RWPE2 (cell line): Measurements from ENCODE around the gene PACSIN2.
"Not testable (repeated sequence)": the region's sequence is repeated elsewhere in the genome, so short reads cannot be mapped to it uniquely, and the experiment has no call there.

Experiments
- ATAC-seq: fragments of 200-7000 bp; cut with Tn5 transposase; 3 replicates; pipeline ENCODE4 v1.9.1; 2021; ENCODE audit warnings: low read depth
- DNase-seq: peaks from one replicate; pipeline ENCODE4 v3.0.0-alpha.2; 2020; ENCODE audit warnings: low spot score
- H3K27ac ChIP-seq: fragments of 450-650 bp; 2 replicates; pipeline ENCODE4 v1.5.1; 2017; ENCODE audit warnings: mild to moderate bottlenecking; ENCODE audit not compliant: poor library complexity, severe bottlenecking
- H3K27me3 ChIP-seq: fragments of 250-450 bp; sonication (Bioruptor Pico); 2 replicates; pipeline ENCODE4 v1.5.1; 2021; ENCODE audit warnings: mild to moderate bottlenecking, moderate library complexity; ENCODE audit not compliant: insufficient read depth, poor library complexity, severe bottlenecking
- H3K36me3 ChIP-seq: fragments of 250-450 bp; sonication (Bioruptor Pico); 2 replicates; pipeline ENCODE4 v1.5.1; 2020; ENCODE audit warnings: low read depth, mild to moderate bottlenecking, moderate library complexity
- H3K4me1 ChIP-seq: fragments of 250-450 bp; sonication (Bioruptor Pico); 2 replicates; pipeline ENCODE4 v1.5.1; 2021; ENCODE audit warnings: mild to moderate bottlenecking, moderate library complexity; ENCODE audit not compliant: insufficient read depth, poor library complexity, severe bottlenecking
- H3K4me3 ChIP-seq: fragments of 250-450 bp; sonication (Bioruptor Pico); 2 replicates; pipeline ENCODE4 v1.5.1; 2021; ENCODE audit warnings: mild to moderate bottlenecking, moderate library complexity; ENCODE audit not compliant: severe bottlenecking
- H3K9me3 ChIP-seq: fragments of 250-450 bp; sonication (Bioruptor Pico); 2 replicates; pipeline ENCODE4 v1.5.1; 2021; ENCODE audit warnings: mild to moderate bottlenecking, moderate library complexity; ENCODE audit not compliant: severe bottlenecking
- TF ChIP-seq, protein P1 (sequence below): fragments of 450-650 bp; IDR thresholded peaks from one replicate; pipeline ENCODE4 v1.5.1; 2017; ENCODE audit warnings: mild to moderate bottlenecking, moderate library complexity; ENCODE audit not compliant: poor library complexity, severe bottlenecking

Gene PACSIN2

DNA sequence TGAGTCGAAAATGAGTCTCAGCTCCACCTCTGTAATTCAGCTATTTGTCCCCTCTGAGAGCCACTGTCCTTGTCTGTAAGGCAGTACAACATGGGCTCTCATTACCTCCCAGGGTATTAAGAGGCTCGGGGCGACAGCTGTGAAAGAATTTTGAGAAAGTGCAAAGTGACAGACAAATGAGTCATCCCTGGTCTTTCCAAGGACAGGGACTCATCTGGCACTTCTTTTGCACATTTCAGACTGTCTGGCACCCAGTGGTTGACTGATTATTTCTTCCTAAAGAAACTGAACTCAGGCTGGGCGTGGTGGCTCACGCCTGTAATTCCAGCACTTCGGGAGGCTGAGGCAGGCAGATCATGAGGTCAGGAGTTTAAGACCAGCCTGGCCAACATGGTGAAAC lies 95.8 kb downstream of the PACSIN2 start:
- Histone ChIP-seq H3K27ac (peak overlapping the region; percentile 70), H3K4me1 (peaks cover 41% of the 10 kb centered on the region), H3K9me3 (no peaks in the 10 kb centered on the region), H3K36me3 (no peaks in the 10 kb centered on the region), H3K4me3 (no peak overlapping the region), H3K27me3 (no peaks in the 10 kb centered on the region)
- ATAC-seq (no peak; the same call in 2 of the 3 replicates), DNase-seq (no peak)
- TF ChIP-seq, protein P1, sequence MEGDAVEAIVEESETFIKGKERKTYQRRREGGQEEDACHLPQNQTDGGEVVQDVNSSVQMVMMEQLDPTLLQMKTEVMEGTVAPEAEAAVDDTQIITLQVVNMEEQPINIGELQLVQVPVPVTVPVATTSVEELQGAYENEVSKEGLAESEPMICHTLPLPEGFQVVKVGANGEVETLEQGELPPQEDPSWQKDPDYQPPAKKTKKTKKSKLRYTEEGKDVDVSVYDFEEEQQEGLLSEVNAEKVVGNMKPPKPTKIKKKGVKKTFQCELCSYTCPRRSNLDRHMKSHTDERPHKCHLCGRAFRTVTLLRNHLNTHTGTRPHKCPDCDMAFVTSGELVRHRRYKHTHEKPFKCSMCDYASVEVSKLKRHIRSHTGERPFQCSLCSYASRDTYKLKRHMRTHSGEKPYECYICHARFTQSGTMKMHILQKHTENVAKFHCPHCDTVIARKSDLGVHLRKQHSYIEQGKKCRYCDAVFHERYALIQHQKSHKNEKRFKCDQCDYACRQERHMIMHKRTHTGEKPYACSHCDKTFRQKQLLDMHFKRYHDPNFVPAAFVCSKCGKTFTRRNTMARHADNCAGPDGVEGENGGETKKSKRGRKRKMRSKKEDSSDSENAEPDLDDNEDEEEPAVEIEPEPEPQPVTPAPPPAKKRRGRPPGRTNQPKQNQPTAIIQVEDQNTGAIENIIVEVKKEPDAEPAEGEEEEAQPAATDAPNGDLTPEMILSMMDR: no peak

DNA sequence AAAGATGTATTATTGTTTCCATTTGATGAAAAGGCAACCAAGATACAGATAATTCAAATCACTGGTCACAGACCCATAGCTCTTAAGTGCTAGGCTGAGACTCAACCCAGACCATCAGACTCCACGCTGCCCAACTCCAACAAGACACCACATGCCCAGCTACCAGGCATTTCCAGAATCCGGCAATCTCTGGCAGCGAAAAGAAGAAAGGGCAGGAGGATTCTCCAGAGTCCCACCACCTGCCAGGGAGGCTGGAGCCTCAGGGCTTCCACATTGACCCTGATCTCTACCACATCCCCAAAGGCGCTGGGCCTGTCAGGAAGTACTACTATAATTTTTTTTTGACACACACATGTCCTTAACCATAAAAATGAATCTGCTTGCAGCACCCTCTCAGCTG lies 96.4 kb downstream of the PACSIN2 start:
- TF ChIP-seq, protein P1: no peak
- H3K4me1 ChIP-seq: peaks cover 41% of the 10 kb centered on the region
- ATAC-seq (peak; percentile 60), DNase-seq (no peak)
- H3K4me3 ChIP-seq: no peak overlapping the region
- H3K36me3 ChIP-seq: no peaks in the 10 kb centered on the region
- H3K27me3 ChIP-seq: no peaks in the 10 kb centered on the region
- no peaks in the 10 kb centered on the region for H3K9me3 ChIP-seq
- peak overlapping the region; percentile 70 for H3K27ac ChIP-seq

DNA sequence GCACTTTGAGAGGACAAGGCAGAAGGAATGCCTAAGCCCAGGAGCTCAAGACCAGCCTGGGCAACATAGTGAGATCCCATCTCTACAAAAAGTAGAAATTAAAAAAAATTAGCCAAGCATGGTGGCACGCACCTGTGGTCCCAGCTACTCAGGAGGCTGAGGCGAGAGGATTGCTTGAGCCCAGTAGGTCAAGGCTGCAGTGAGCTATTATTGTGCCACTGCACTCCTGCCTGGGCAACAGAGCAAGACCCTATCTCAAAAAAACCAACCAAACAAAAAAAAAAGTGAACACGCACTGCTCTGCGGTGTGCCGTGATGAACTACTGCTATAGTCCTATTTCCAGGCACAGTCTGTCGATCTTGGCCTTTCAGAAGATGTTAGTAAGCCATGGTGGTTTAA lies 97.6 kb downstream of the PACSIN2 start:
- H3K27me3 ChIP-seq, H3K4me3 ChIP-seq, H3K9me3 ChIP-seq, ATAC-seq, H3K27ac ChIP-seq, DNase-seq, H3K36me3 ChIP-seq: not testable (repeated sequence)
- H3K4me1 ChIP-seq: peaks cover 40% of the 10 kb centered on the region

DNA sequence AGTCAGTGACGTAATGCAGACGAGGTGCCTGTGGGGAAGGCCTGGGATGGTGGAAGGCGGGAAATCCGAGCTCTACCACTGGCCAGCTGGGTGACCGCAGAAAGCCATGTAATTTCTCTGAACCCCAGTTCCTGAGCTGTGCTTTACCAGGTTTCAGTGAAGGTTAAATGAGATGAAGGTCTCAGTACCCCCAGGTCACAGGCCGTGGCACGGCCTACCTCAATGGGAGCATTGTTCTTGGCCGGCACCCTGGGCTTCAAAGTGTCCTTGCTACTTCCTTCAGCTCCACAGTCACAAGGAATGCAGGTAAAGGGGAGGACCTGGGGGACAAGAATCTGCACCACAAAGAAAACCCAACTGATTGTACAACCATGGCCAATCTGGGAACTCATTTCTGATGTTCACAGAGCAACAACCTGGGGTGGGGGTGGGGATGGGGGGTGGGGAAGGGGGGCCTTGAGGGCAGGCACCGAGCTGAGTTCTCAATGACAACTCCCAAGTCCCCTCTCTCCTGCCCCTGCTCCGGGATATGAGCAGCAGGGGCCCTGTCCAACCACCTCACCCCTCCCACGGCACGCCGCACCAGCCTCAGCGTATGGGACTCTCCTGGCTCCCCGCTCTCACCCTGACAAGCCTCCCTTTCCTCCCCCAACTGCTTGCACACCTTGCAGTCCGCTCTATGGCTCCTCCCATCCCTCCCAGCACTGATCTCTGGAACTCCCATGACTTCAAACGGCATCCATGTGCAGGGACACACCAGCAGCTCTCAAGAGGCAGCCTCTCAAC lies 98.8 kb downstream of the PACSIN2 start:
- DNase-seq (no peak), ATAC-seq (no peak)
- Histone ChIP-seq H3K27me3 (no peaks in the 10 kb centered on the region), H3K27ac (no peak overlapping the region), H3K4me1 (peaks cover 34% of the 10 kb centered on the region), H3K4me3 (no peak overlapping the region), H3K36me3 (peaks cover 8% of the 10 kb centered on the region), H3K9me3 (no peaks in the 10 kb centered on the region)
- TF ChIP-seq, protein P1: no peak

DNA sequence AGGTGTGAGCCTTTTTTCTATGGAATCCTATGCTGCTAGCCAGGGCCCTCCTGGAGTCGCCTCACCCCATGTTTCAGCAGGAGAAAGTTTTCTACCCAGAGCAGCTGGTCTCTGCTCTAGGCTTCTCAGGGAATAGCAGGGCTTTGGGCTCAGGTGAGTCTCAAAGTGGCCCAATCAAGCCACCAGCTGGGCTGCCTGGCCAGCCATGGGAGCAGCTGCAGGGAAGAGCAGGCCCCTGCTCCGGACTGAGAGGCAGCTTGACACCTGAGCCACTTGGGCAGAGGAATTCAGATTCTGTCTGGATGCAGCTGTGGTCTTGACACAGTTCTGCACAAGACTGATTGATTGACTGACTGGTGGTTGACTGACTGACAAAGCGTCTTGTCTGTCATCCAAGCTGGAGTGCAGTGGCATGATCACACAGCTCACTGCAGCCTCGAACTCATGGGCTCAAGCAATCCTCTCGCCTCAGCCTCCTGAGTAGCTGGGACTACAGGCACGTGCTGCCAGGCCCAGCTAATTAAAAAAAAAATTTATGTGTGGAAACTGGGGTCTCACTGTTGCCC lies 100.4 kb downstream of the PACSIN2 start:
- Histone ChIP-seq H3K27ac (no peak overlapping the region), H3K4me3 (no peak overlapping the region), H3K4me1 (peaks cover 23% of the 10 kb centered on the region), H3K9me3 (no peaks in the 10 kb centered on the region), H3K36me3 (peaks cover 9% of the 10 kb centered on the region), H3K27me3 (no peaks in the 10 kb centered on the region)
- TF ChIP-seq, protein P1: no peak
- DNase-seq (no peak), ATAC-seq (no peak)
